Pons (tissue), 1 donor: ENCODE results near the gene CERS6.

ENCODE experiments used
- DNase-seq: peaks from one replicate; pipeline ENCODE4 v3.0.0-alpha.2; 2016; ENCODE audit warnings: low spot score

Gene CERS6

GRCh38 chr2:168703926-168704325, 247.9 kb downstream of the CERS6 start:
- DNase-seq: peak; percentile 88

DNA sequence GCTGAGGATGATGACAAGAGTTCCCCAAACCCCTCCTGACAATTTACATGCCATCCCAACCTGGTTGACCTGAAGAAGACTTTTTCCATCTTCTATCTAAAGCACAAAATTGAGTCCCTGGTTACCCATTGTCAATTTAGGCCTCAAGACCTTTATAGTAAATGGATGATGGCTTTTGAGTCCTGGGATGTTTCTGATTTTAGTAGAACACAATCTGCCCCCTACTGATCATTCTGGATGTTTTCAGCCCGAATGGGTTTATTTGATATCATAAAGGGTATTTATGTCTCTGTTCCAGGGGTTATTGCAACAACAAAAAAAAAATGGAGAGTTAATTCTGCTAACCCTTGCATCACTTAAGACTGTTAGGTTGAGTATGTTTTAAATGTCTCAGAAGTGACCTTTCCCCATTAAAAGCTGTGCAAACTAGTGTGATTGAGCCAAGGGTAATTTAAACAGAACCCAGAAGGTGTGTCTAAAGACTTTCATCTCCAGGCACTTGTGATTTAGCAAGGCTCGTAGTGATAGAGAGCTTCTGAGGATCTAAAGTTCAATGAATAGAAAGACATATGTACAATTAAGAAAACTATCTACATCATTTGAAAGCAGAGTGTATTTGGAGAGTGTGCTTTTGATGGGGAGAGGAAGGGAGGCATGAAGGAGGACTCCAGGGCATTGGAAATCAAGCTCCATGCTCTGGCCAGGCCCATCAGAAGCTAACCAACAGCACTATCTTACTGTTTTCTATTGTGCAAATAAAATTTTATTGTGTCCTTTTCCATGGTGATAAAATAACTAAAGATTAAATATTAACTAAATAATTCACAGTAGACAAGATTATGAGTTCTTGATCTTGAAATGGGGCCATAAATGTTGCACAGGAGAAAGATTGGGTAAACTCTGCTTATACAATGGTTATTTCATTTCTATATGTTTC, 249.7 kb downstream of the CERS6 start:
- DNase-seq: peak; percentile 65

- no peak for DNase-seq
Observed at GRCh38 chr2:168706806-168707205, 250.7 kb downstream of the CERS6 start.

DNA sequence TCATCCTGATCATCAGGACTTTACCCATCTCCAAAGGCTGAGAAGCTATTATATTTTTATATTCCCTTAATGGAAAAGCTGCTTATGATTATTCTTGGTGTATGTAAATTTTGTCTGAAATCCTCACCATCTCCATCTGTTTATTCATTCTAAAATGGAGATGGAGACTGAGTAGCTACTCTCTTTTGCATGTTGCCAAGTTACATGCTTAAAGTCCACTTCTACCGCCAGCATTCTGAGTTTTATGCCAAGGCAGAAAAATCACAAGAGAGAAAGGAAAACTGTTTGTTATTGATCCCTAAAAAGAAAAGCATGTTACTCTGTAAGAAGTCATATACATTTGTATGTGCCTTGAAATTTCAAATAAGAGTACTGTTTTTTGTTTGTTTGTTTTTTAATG, 252.0 kb downstream of the CERS6 start:
- no peak for DNase-seq

- no peak for DNase-seq
Observed at GRCh38 chr2:168710754-168711467, 254.8 kb downstream of the CERS6 start.

GRCh38 chr2:168712053-168712452, 256.0 kb downstream of the CERS6 start:
- no peak for DNase-seq

- DNase-seq: no peak
Observed at GRCh38 chr2:168713325-168713724, 257.3 kb downstream of the CERS6 start.

GRCh38 chr2:168715849-168716248, 259.8 kb downstream of the CERS6 start:
- no peak for DNase-seq

GRCh38 chr2:168716839-168717238, 260.8 kb downstream of the CERS6 start:
- DNase-seq: no peak

- DNase-seq: no peak
Observed at GRCh38 chr2:168717790-168718502, 261.9 kb downstream of the CERS6 start.

GRCh38 chr2:168718622-168719021, 262.6 kb downstream of the CERS6 start:
- no peak for DNase-seq

- no peak for DNase-seq
Observed at GRCh38 chr2:168719446-168719845, 263.4 kb downstream of the CERS6 start.

DNA sequence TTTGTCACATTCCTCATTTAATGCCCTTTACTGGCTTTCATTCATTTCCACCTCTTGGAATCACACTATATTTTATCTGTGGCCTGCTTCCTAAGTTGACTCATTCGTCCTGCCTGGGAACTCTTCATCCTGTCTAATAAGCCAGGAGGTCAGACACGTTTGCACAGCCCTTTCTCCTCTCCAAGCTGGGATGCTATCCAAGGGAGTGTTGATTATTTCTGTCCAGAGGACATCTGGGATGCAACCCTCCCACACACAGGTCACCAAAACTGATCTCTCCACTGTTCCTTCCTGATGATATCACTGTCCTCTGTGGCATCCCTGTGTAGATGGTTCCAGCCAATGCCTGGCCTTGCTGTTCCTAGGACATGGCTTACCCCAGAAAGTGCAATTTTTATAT, 266.5 kb downstream of the CERS6 start:
- no peak for DNase-seq

- DNase-seq: no peak
Observed at GRCh38 chr2:168723275-168723899, 267.3 kb downstream of the CERS6 start.

DNA sequence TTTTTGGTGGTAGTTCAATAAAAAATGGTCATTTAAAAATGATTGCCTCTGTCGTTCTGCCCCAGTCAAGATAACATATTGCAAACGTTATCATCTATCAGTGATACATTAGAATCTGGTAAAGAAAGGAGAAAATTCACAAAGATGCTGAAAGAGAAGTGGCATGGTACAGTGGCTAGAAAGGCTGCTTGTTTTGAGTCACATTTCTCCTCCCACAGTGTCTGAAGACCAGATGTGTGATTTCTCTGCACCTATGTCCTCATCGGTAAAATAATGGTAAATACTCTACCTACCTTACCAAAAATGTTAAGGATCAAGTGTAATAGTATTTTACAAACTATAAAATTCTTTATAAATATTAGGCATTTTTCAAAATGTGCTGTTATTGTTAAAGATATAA, 270.3 kb downstream of the CERS6 start:
- DNase-seq: no peak

GRCh38 chr2:168727904-168728470, 271.9 kb downstream of the CERS6 start:
- DNase-seq: no peak

- DNase-seq: no peak
Observed at GRCh38 chr2:168729455-168729854, 273.4 kb downstream of the CERS6 start.

DNA sequence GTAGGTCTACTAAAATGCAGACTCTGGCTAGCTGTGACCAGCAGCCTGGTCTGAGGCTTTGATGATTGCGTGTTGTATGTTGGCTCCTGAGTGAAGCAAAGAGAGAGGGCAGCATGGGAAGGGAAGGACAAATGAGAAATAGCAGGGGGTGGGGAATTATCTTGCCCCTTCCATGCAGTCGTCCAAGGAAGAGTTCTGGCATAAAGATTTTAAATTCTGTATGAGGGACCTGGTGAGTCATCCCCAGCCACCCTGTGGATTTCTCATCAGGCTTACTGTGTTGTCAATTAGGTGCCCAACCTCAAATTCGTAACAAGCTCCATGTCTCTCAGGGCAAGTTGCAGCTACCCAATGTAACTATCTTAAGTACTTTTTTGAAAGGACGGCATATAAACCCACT, 274.3 kb downstream of the CERS6 start:
- DNase-seq: no peak

DNA sequence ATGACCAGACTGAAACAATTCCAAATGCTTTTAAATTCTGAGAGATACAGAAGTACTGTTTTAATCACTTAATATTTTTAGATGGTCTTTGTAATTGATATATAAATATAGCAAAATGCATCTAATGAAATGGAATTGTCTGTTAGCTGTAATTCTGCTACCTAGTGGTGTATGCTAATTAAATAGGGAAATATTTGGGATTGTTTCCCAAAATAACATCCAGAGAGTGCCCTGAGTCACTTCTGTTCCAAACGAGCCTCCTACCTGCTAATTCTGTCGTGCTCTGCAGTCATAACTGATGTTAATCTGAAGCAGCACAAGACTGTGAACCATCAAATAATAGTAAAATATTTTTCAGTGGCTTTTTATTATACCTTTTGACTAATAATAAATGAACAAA, 274.9 kb downstream of the CERS6 start:
- no peak for DNase-seq

DNA sequence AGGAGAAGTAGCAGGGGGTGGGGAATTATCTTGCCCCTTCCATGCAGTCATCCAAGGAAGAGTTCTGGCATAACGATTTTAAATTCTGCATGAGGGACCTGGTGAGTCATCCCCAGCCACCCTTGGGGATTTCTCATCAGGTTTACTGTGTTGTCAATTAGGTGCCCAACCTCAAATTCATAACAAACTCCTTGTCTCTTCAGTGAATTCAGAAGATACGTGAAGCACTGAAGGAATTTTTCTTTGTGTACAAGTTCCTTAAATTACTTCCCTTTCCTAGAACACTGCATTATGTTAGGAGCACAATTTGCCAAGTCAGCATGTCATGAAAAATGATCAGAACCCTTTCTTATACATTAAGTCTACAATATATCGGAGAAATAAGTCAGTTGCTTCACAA, 275.5 kb downstream of the CERS6 start:
- no peak for DNase-seq

DNA sequence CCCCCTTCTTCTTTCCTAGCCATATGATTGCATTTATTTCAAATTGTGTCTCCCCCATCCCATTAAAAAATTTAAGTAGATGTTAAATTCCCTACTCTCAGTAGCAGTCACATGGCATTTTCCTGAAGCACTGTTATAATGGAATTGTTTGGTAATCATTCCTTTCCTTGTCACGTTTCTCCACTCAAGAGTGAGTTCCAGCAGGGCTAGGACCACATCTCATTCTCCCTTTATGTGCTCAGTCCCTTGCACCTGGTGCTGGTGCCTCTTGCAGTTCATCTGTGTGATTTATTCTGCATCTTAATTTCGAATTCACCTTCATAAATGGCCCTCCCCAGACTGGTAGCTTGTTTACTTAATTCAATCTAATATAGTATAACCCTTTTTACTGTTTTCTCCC, 276.0 kb downstream of the CERS6 start:
- DNase-seq: no peak

DNA sequence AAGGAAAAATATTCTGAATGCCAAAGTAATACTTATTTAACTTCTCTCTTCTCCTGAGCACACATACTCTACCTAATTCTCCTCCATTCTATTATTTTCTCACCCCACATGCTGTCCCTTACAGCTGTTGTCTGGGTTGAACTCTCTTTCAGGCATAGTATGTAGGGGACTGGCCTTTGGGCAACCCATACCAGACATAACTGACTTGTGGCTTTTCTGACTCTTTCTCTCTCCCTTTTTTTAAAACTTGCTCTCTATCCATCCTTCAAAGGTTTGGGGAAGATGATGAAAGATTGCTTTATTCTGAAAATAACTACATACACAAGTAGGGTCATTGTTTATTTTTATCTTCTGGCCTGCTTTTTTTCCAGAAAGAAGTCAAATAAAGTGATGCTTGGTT, 276.4 kb downstream of the CERS6 start:
- DNase-seq: no peak
